ENCODE measurements around the gene GSAP.

GSAP gene

GRCh38 chr7:77434570-77435275, 18.6 kb upstream of the GSAP start:
- no peak for DNase-seq

DNA sequence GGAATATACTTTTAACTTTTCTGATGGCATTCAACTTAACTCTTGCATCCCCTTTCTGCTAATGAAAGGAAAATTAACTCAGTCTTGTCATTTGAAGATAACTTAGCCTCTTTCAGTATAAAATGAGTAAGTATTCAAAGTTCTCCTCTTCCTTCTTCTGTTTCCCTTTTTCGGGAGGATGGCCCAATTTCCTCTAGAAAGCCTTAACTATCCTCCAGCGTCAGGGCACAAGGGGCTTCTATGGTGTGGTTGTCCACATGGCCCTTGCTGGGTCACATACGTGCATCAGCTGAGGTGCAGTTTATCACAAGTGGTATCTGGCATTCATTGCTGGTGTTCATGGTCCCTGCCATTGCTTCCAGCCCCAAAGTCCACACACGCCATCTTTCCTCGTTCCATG, 17.8 kb upstream of the GSAP start:
- DNase-seq: no peak

- no peak for DNase-seq
These were observed 14.8 kb upstream of the GSAP start for GRCh38 chr7:77430927-77431326.

GRCh38 chr7:77428777-77429231, 12.7 kb upstream of the GSAP start:
- peak; percentile 40 to 85 for DNase-seq

DNA sequence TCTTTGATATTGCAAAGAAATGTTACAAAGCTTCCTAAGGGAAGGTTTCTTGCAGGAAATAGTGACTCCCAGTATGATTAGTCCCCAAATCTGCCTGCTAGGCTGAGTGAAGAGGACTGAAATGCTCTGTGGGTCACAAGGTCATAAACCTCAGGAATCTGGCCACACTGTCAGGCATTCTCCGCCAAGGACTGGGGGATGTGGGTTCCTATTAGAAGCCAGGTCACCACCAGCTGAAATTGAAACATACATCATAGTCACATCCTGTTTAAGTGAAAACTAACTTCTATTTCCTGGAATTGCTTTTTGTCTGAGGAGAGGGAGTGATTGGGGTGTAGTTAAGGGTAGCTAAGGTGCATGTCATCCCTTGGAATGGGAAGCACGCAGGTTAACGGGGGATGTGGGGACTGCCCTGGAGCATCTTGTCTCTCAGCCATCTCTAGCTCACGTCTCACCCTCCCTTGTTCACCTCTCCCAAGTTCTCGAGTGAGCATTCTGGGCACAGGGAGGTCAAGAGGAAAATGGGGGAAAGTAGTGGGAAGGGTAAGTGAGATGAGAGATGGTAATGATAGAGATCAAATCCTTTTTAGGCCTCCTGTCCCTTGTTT, 12.0 kb upstream of the GSAP start:
- DNase-seq: no peak

DNA sequence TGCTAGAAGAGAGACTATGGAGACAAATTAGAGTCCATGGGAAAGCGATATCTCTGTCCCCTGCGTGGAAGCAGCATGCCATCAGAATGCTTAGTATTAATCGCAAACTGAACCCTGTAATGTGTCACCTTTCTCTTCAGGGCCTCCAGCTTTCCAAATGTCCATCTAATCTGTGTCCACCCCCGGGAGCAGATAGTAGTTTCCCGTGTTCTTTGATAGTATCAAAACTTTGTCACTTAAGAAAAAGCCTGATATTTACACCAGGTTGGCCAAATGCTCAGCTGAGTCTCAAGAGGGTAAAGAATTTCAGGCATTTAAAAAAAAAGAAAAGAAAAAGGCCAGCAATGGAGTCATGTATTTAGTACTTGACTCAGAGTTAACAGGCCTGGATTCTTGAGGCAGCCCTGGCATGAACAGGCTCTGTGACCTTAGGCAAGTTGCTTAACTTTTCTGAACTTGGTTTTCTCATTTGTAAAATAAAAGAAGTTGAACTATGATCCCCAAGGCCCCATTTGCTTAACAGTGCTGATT, 10.4 kb upstream of the GSAP start:
- DNase-seq: no peak

GRCh38 chr7:77426052-77426404, 9.9 kb upstream of the GSAP start:
- no peak for DNase-seq

DNA sequence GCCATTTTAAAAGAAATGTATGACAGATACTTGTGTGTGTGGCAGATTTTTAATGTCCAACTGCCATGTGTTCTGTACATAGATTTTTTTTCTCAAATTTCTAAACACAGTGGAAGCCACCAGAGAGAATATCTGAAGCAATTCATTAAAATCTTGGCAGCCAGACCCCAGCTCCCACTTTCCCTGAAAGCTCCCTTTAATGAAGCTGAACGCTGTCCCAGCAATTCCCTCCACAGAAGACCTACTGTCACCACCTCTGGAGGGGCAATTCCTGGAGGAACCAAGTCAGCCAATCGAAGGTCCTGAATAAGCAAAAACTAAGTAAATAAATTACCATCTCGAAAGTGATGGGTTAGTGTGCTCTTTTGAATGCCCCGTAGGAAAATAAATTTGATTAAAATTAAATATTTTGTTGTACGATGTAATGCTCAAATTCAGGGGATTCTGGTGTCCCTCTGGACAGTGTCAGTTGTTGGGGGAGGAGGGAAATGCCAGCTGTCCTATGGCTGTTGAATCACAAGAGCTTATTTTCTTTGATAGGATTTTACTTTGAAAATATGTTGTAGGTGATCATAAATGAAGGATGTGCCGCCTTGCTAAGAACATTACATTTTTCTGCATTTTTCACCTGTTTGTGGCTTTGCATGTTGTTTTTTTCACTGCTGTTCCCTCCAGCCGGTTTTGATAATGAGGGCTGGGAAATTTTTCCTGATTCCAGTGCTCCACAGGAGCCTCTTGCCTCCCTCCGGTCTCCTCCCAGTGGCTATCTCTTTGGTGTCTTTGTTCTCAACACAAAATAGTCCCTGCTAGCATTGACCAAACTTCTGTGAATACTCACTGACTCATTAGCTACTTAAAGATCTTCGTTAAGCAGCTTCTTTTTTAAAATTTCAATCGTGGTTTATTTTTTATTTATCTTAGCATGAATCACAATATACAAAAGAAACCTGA, 9.2 kb upstream of the GSAP start:
- DNase-seq: no peak

DNA sequence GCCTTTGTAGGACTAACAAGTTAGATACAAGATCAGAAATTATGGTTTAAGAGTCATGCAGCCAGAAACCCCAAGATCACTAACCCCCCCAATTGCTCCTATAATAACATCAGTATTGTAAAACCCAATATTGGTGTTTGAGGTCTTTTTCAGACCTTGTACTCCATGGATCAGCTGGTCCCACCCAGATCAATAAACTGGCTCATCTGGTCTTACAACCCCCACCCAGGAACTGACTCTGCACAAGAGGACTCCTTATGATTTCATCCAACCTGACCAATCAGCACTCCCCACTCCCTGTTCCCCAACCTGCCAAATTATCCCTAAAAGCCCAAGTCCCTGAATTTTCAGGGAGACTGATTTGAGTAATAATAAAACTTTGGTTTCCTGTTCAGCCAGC, 6.4 kb upstream of the GSAP start:
- DNase-seq: no peak

- no peak for DNase-seq
These were observed 5.0 kb upstream of the GSAP start for GRCh38 chr7:77420986-77421672.

GRCh38 chr7:77420438-77420837, 4.3 kb upstream of the GSAP start:
- DNase-seq: no peak

DNA sequence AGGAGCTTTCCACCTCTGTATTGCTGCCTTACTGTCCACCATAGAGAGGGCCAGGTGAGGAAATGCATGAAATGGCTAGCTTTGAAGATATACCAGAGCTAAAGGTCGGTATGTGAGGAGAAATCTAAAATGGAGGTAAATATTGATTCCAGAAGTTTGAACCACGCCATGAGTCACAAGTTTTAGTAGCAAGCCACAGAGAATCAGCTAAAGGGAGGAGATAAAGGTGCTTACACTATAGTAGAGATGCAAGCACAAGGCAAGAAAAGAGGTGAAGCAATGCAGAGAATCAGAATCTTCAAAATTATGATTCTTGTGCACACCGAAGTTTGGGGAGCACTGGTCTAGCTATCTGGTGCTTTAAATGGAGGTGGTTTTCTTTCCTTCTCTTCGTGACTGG, 3.0 kb upstream of the GSAP start:
- DNase-seq: no peak

- DNase-seq: no peak
These were observed 1.7 kb upstream of the GSAP start for GRCh38 chr7:77417801-77418200.

DNA sequence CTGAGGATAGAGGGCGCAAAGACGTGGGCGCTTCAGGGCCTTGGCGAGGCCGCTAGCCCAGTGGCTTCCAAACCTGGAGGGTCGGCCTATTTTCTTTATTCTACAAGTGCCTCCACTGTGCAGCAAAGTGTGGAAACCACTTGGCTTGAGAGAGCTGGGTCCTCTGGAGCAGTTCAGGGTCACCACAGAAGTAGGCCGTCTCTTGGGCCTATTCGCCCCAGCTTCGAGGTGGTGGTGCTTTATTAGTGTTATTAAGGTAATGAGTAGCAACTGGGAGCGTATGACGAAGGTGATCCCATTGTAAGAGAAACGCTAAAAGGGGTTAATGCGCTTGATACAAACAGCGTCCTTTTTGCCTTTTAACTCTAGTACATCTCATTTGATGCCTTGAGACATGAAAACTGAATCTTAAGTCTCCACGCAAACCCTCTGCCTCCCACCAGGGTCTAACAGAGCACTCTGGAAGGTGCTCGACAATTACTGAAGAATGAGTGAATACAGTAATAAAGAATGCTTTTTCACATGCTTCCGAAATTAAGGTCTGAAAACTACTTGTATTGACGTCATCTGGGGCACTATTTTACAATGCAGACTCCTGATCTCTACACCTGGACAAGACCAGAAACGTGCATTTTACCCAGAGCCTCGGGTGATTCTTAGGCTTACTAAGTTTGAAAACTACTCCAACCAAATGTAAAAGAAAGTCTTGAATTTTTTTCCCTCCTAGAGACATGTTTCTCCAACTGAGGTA, 647 bp upstream of the GSAP start:
- DNase-seq: no peak

- no peak for DNase-seq
These were observed 700 bp downstream of the GSAP start for GRCh38 chr7:77415476-77415822.

DNA sequence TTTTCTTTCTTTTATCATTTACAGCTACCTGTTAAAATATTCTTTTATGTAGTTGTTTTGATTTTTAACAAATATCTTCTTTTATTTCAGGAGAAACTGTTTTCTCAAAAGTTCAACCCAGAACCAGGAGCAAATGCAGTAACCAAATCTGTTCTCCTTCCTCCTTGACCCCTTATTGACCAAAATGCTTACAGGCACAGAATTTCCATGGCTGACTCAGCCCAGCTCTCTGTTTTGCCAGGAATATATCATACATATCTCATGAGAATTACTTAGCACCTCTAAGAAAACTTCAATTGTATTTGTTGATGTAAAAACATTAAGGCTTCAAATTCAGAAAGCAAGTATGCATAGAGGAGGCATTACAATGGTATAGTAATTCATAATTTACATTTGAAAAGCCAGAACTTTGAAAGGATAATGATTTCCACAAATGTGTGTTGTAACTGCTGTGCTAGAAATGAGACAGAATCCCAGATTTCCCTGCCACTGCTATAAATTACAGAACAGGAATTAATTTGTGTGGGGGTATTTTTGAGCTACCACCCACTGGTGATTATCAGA, 2.2 kb downstream of the GSAP start:
- no peak for DNase-seq

DNA sequence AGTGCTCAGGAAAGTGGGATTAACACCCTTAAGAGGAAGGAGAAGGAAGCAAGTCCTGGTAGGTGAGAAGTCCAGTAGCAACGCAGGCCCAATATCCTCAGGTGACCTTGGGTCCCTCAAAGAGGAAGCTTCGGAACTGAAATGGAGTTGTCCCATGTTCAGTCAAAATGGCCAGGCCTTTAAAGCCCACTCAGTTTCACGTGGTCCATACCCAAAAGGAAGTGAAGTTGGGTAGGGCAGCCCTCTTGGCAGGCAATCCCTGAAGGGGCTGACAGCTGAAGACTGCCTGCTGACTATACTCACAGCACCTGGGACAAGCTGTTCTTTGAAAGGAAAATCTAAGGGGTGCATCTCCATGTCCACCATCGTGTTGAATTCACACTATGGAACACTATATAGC, 3.0 kb downstream of the GSAP start:
- DNase-seq: no peak

GRCh38 chr7:77409739-77410547, 6.2 kb downstream of the GSAP start:
- DNase-seq: no peak

GRCh38 chr7:77409005-77409738, 7.0 kb downstream of the GSAP start:
- DNase-seq: no peak

DNA sequence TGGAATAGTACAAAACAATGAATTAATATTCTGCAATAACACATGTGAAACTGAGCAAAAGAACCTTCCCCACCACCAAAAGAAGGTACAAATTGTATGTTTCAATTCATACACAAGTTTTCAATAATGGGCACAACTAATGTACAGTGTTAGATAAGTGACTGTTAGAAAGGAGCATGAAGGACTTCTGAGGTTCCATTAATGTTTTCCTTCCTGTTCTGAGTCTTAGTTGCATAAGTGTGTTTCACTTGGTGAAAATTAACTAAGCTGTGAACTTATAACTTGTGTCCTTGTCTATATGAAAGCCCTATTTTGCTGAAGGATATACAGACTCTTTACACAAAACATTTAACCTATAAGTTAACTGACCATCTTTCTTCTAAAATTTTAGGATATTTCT, 8.2 kb downstream of the GSAP start:
- no peak for DNase-seq
